AG10803 (cell line): ENCODE data around the gene DOLK.

Experiments used
- DNase-seq: peaks from one replicate; pipeline ENCODE4 v3.0.0; 2010; ENCODE audit warnings: low read depth
- H3K4me3 ChIP-seq: 2 replicates; pipeline ENCODE4 v1.5.1; 2011; ENCODE audit warnings: mild to moderate bottlenecking, low read length, control low read depth
- TF ChIP-seq, protein P1 (sequence below): conservative IDR thresholded peaks from 2 replicates; pipeline ENCODE4 v1.5.1; 2011; ENCODE audit warnings: mild to moderate bottlenecking, low read length, control low read depth, inconsistent platforms

Gene DOLK

DNA sequence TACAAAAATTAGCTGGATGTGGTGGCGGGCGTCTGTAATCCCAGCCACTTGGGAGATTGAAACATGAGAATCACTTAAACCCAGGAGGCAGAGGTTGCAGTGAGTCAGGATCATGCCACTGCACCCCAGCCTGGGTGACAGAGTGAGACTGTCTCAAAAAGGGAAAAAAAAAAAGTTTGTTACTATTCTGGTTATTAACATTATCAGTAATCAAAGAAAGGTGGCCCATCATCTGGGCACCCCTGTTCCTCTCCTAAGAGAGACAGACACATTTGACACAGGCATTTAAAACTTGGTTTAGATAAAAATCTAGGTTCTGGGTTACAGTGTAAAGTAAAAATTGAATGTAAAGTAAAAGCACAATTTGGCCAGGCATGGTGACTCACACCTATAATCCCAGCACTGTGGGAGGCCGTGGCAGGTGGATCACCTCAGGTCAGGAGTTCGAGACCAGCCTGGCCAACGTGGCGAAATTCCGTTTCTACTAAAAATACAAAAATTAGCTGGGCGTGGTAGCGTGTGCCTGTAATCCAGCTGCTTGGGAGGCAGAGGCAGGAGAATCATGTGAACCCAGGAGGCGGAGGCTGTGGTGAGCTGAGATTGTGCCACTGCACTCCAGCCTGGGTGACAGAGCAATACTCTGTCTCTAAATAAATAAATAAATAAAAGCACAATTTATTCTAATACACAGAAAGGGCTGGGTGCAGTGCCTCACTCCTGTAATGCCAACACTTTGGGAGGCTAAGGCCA lies 43.4 kb downstream of the DOLK start:
- no peak for DNase-seq

DNA sequence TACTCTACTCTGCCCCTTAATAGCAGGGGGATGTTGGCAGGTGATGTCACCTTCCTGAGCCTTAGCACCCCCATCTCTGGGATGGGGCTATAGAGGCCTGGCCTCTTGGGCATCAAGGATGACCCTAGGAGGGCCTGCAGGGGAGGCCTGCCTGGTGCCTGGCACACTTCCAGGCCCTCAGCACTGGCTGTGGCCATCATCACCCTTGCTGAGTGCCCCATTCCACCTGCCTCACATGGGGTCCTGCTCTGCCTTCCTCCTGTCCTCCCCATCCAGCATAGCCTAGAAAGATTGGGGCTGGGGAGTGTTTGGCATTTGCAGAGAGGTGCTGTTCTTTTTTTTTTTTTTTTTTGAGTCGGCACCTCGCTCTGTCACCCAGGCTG lies 44.3 kb downstream of the DOLK start:
- DNase-seq: no peak
- TF ChIP-seq, protein P1, sequence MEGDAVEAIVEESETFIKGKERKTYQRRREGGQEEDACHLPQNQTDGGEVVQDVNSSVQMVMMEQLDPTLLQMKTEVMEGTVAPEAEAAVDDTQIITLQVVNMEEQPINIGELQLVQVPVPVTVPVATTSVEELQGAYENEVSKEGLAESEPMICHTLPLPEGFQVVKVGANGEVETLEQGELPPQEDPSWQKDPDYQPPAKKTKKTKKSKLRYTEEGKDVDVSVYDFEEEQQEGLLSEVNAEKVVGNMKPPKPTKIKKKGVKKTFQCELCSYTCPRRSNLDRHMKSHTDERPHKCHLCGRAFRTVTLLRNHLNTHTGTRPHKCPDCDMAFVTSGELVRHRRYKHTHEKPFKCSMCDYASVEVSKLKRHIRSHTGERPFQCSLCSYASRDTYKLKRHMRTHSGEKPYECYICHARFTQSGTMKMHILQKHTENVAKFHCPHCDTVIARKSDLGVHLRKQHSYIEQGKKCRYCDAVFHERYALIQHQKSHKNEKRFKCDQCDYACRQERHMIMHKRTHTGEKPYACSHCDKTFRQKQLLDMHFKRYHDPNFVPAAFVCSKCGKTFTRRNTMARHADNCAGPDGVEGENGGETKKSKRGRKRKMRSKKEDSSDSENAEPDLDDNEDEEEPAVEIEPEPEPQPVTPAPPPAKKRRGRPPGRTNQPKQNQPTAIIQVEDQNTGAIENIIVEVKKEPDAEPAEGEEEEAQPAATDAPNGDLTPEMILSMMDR: no peak
- no peak overlapping the region for H3K4me3 ChIP-seq

More for the DNA sequence above, 43.4 kb downstream of the DOLK start:
- no peak overlapping the region for H3K4me3 ChIP-seq
- TF ChIP-seq, protein P1: no peak

DNA sequence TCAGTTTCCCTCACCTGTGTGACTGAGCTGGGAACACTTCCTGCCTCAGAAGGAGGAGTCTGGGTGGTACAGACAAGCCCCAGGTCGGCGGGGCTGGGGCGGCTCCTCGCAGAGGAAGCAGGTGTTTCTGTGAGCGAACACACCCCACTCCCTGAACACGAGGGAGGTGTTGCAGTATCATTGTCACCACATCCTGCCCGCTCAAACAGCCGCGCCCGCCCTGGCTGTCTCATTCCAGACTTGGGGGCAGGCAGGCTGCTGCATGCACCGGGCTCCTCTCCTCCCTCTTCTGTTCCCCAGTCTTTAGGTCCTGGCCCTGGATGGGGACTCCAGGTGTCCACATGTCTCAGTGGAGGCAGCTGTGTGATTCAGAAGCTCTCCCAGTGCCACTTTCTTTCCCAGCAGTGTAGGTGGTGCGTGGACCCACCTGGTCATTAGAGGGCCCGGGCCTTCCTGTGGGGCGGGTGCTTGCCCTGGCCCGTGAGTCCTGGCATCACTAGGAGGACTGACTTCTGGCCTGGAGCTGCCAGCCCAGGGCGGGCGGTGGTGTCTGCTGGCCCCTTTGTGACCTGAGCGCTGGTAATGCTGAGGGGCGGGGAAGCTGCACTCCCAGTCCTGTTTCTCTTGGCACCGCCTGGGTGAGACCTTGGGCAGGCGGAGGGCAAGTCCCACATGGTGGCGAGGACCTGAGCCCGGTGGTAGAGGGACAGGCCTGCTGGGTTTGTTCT lies 44.9 kb downstream of the DOLK start:
- H3K4me3 ChIP-seq: no peak overlapping the region
- TF ChIP-seq, protein P1: no peak
- no peak for DNase-seq

DNA sequence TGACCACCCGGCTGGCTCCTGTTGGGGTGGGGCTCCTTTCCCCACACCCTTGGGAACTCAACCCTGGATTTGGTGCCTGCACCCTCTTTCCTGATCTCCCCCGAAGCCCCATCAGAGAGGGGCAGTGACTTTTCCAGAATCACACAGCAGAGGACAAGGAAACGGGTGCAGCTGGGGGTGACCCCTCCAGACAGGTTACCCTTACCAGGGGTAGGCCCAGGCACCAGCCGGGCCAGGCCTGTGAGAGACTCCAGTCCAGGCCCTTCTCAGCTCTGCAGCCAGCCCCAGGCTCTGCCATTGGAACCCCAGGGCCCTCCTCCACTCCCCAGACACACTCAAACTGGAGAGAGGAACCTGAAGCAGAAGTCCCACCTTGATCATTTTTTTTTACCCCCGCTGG lies 45.6 kb downstream of the DOLK start:
- DNase-seq: no peak
- TF ChIP-seq, protein P1: no peak
- no peak overlapping the region for H3K4me3 ChIP-seq

DNA sequence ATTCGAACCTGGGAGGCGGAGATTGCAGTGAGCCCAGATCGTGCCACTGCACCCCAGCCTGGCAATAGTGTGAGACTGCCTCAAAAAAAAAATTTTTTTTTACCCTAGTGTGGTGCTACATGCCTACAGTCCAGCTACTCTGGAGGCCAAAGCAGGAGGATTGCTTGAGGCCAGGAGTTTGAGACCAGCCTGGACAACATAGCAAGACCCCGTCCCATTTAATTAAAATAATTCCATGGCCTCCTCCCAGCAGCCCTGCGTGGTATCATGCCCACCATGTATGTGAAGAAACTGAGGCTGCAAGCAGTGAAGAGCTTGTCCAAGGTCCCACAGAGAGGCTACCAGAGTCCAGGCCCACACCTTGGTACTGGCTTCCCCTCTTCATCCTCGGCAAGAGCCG lies 46.0 kb downstream of the DOLK start:
- TF ChIP-seq, protein P1: no peak
- no peak for DNase-seq
- H3K4me3 ChIP-seq: no peak overlapping the region

DNA sequence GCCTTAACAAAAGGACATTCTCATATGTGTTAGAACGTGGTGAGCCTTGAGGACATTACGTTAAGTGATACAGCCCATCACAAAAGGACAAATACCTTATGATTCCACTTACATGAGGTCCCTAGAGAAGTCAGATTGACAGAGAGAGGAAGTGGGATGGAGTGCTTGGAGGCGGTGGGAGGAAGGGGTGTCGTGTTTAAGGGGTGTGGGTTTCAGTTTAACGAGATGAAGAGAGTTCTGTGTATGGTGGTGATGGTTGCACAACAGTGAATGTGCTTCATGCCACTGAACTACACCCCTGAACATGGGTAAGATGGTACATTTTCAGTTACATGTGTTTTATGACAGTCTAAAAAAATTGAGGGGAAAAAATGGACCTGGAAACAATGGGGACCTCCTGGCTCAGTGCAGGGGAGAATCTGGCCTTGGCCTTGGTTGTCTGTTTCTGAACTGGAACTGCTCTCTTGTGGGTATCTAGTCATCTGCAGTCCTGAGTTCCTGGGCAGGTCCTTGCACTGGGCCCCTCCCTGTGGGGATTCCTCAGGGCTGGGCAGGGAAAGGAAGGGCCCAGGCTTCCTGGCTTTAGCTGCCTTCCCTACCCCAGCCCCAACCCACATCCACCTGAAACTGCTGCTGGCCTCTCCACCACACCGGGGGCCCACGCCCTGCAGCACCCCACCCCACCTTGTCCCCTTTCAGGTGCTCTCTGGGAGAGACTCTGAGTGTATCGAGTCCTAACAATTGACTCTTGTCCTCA lies 47.7 kb downstream of the DOLK start:
- no peak overlapping the region for H3K4me3 ChIP-seq
- TF ChIP-seq, protein P1: no peak
- no peak for DNase-seq
